ENCODE results near the gene AKR7A2. TPM values are rescaled to one million over a fixed set of nuclear protein-coding genes. Genes with fewer than 3 reads are reported as not detected.
"Not testable (repeated sequence)": the region's sequence is repeated elsewhere in the genome, so short reads cannot be mapped to it uniquely, and the experiment has no call there.

The AKR7A2 gene
- total and polyA plus RNA-seq, 7 donors: 55.8 to 110 (median 84.1) TPM

DNA sequence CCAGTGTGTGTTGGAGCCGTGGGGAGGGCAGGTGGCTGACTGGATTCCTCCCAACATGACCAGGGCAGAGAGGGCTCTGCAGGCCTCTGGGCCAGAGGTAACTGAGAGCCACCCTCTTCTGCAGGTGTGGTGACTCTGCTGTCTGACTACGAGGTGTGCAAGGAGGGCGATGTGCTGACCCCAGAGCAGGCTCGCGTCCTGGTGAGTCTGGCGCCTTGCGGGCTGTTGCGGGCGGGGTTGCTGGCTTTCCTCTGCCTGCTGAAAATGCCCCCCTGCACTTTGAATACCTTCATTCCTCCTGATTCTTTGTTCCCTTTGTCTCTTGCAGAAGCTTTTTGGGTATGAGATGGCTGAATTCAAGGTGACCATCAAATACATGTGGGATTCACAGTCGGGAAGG lies 53.6 kb downstream of the AKR7A2 start:
- H3K36me3 ChIP-seq: peaks cover 0 to 61% (median 35%) of the 10 kb centered on the region in 4 donors

DNA sequence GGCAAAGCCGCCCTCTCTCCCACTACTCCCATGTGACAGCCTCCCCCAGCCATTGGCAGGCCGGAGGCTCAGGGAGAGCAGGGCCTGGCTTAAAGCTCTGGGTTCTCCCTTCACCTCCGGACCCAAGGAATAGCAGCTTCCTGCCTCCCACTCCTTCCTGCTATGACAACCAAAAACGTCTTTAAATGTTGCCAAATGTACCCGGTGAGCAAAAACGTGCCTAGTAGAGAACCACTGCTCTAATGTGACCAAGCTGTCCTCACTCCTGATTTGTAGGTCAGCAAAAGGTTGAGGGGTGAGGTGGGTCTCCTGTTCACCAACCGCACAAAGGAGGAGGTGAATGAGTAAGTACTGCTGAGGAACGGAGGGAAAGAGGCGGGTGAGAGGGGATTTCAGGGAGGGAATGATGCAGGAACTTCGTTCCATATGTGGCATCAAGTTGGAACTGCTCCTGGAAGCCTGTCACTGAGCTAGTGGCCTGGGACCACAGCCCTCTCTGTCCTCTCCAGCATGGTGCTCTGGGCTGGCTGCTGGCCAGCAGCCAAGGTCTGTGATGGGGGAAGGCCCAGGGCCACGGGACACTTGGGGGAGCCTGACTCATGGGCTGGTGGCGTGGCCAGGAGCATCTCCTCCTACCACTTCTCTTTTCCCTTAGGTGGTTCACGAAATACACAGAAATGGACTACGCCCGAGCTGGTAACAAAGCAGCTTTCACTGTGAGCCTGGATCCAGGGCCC lies 54.6 kb downstream of the AKR7A2 start:
- peaks cover 0 to 21% (median 17%) of the 10 kb centered on the region in 4 donors for H3K4me1 ChIP-seq
- no peaks in the 10 kb centered on the region for H3K9me3 ChIP-seq
- WGBS, 2 donors: 82 to 83% methylated on average over 15 of the region's 15 CpGs
- no peak for DNase-seq
- H3K27ac ChIP-seq: no peak overlapping the region
- H3K36me3 ChIP-seq: peaks cover 0 to 61% (median 35%) of the 10 kb centered on the region in 4 donors
- H3K4me3 ChIP-seq: no peak overlapping the region
- TF ChIP-seq POLR2AphosphoS5 (IDR thresholded peaks at IDR 0.05) (no peak), EP300 (IDR thresholded peaks at IDR 0.05) (no peak), POLR2A (IDR thresholded peaks at IDR 0.05) (no peak), CTCF (IDR thresholded peaks at IDR 0.05) (no peak)
- H3K27me3 ChIP-seq: no peaks in the 10 kb centered on the region
- intact Hi-C loops (cut with DNase I): no loop called here

More for the DNA sequence above, 53.6 kb downstream of the AKR7A2 start:
- DNase-seq: no peak
- Histone ChIP-seq H3K27me3 (no peaks in the 10 kb centered on the region), H3K4me3 (no peak overlapping the region), H3K4me1 (peaks cover 0 to 11% (median 7%) of the 10 kb centered on the region in 4 donors), H3K9me3 (no peaks in the 10 kb centered on the region), H3K27ac (no peak overlapping the region)
- 88 to 97% methylated on average over 10 of the region's 10 CpGs for WGBS, 2 donors
- TF ChIP-seq POLR2A (IDR thresholded peaks at IDR 0.05) (no peak), POLR2AphosphoS5 (IDR thresholded peaks at IDR 0.05) (no peak), EP300 (IDR thresholded peaks at IDR 0.05) (no peak), CTCF (IDR thresholded peaks at IDR 0.05) (no peak)
- intact Hi-C loops (cut with DNase I): no loop called here

DNA sequence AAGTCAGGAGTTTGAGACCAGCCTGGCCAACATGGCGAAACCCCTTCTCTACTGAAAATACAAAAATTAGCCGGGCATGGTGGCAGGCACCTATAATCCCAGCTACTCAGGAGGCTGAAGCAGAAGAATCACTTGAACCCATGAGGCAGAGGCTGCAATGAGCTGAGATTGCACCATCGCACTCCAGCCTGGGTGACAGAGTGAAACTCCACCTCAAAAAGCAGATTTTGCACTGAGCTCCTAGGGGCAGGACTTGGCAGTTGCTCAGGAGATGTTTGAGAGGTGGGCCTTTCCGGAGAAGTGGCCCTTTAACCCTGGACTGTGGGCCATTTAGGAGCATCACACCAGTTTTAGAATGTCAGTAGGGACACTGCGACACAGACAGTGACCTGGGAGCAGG lies 55.6 kb downstream of the AKR7A2 start:
- 93 to 94% methylated on average over 5 of the region's 5 CpGs for WGBS, 2 donors

DNA sequence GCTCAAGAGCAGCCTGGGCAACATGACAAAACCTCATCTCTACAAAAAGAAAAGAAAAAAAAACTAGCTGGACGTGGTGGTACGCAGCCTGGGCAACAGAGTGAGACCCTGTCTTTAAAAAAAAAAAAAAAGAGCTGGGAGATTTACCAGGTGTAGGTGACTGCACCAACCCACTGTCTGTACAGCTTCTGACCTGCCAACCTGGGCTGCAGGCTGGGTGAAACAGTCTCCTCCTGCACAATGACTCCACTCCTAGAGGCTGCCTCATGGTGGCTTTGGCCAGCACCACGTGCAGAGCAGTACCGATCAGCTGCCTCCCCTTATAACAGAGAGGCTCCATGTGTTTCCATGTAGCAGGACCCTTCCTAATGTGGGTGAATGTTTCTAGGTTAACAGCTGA lies 56.7 kb downstream of the AKR7A2 start:
- H3K27ac ChIP-seq: no peak overlapping the region
- TF ChIP-seq CTCF (IDR thresholded peaks at IDR 0.05) (no peak), POLR2AphosphoS5 (IDR thresholded peaks at IDR 0.05) (no peak), POLR2A (IDR thresholded peaks at IDR 0.05) (no peak), EP300 (IDR thresholded peaks at IDR 0.05) (no peak)
- WGBS, 2 donors: 89 to 90% methylated on average over 4 of the region's 4 CpGs
- H3K4me3 ChIP-seq: no peak overlapping the region
- H3K36me3 ChIP-seq: peaks cover 0 to 56% (median 33%) of the 10 kb centered on the region in 4 donors
- no peaks in the 10 kb centered on the region for H3K27me3 ChIP-seq
- no peaks in the 10 kb centered on the region for H3K9me3 ChIP-seq
- H3K4me1 ChIP-seq: peaks cover 0 to 35% (median 27%) of the 10 kb centered on the region in 4 donors
- DNase-seq: no peak
- intact Hi-C loops (cut with DNase I): no loop called here

More for the DNA sequence above, 55.6 kb downstream of the AKR7A2 start:
- H3K9me3 ChIP-seq; H3K4me3 ChIP-seq; H3K27me3 ChIP-seq; intact Hi-C loops (cut with DNase I); DNase-seq; H3K27ac ChIP-seq: not testable (repeated sequence)
- Histone ChIP-seq H3K36me3 (peaks cover 0 to 61% (median 35%) of the 10 kb centered on the region in 4 donors), H3K4me1 (peaks cover 0 to 27% (median 20%) of the 10 kb centered on the region in 4 donors)

GRCh38 chr1:19254416-19254815 lies 57.5 kb downstream of the AKR7A2 start:
- H3K4me3 ChIP-seq: no peak overlapping the region
- intact Hi-C loops (cut with DNase I): loop anchor here (5.0 kb wide), 1 partner anchor 393 kb away; no protein-coding TSS in a partner anchor
- peaks cover 0 to 39% (median 34%) of the 10 kb centered on the region in 4 donors for H3K4me1 ChIP-seq
- no peaks in the 10 kb centered on the region for H3K9me3 ChIP-seq
- H3K36me3 ChIP-seq: peaks cover 0 to 47% (median 28%) of the 10 kb centered on the region in 4 donors
- no peak for DNase-seq
- H3K27me3 ChIP-seq: no peaks in the 10 kb centered on the region
- no peak for TF ChIP-seq POLR2AphosphoS5 (IDR thresholded peaks at IDR 0.05)
- no peak for TF ChIP-seq POLR2A (IDR thresholded peaks at IDR 0.05)
- TF ChIP-seq CTCF (IDR thresholded peaks at IDR 0.05): no peak
- TF ChIP-seq EP300 (IDR thresholded peaks at IDR 0.05): no peak
- no peak overlapping the region for H3K27ac ChIP-seq

Small RNA genes lying within 50 kb of the gene (small RNA-seq; reads per million reads assigned to genes)
- 0 reads per million in 3 donors for gene RNU6-1099P

Other genes starting within 250 kb of the AKR7A2 start
- gene UBR4, start 101.9 kb downstream of the AKR7A2 start, total RNA-seq: 100 to 1,000 TPM in 1 of 4 donors, 10 to 100 TPM in 3; 64.3 to 215 (median 85.5) TPM
- gene UBR4, start 101.9 kb downstream of the AKR7A2 start, polyA plus RNA-seq: 100 to 1,000 TPM in 1 of 3 donors, 10 to 100 TPM in 2; 32.4 to 120 (median 42.0) TPM
- 10 to 100 TPM; 19.6 to 46.5 (median 31.3) TPM for gene EMC1, start 60.6 kb downstream of the AKR7A2 start, total RNA-seq
- gene EMC1, start 60.6 kb downstream of the AKR7A2 start, polyA plus RNA-seq: 10 to 100 TPM in 1 of 3 donors, 1 to 10 TPM in 2; 1.2 to 16.5 (median 3.2) TPM
- 10 to 100 TPM; 10.8 to 21.3 (median 15.3) TPM for gene MRTO4, start 60.3 kb downstream of the AKR7A2 start, total RNA-seq
- gene MRTO4, start 60.3 kb downstream of the AKR7A2 start, polyA plus RNA-seq: 10 to 100 TPM; 10.8 to 44.1 (median 13.2) TPM
- gene AKR7A3, start 23.4 kb downstream of the AKR7A2 start, total RNA-seq: 1 to 10 TPM in 3 of 4 donors, under 1 TPM in 1; 0.71 to 1.9 (median 1.5) TPM
- 100 to 1,000 TPM in 1 of 3 donors, 10 to 100 TPM in 2; 72.1 to 110 (median 78.3) TPM for gene AKR7A3, start 23.4 kb downstream of the AKR7A2 start, polyA plus RNA-seq
- 10 to 100 TPM in 1 of 4 donors, 1 to 10 TPM in 3; 7.5 to 15.2 (median 8.8) TPM for gene SLC66A1, start 182 bp upstream of the AKR7A2 start, total RNA-seq
- gene SLC66A1, start 182 bp upstream of the AKR7A2 start, polyA plus RNA-seq: 10 to 100 TPM in 1 of 3 donors, 1 to 10 TPM in 2; 5.1 to 16.0 (median 7.2) TPM
- 100 to 1,000 TPM; 128 to 214 (median 145) TPM for gene CAPZB, start 173.4 kb upstream of the AKR7A2 start, total RNA-seq
- gene CAPZB, start 173.4 kb upstream of the AKR7A2 start, polyA plus RNA-seq: 100 to 1,000 TPM; 372 to 454 (median 393) TPM